Gastroesophageal sphincter (tissue), 4 donors: ENCODE data around the gene ARFIP1. TPM values are rescaled to one million over a fixed set of nuclear protein-coding genes. Genes with fewer than 3 reads are reported as not detected.

Experiments used
- ATAC-seq: fragments of 150-250 bp; one replicate; pipeline ENCODE4 v1.9.1; 2016; ENCODE audit warnings: mild to moderate bottlenecking, moderate library complexity
- H3K27ac ChIP-seq, 4 donors: fragments of 200-600 bp; sonication (generic) in 3 of 4; 1 replicate in 3 of 4; 2 replicates in 1 of 4; pipeline ENCODE4 v1.5.1; 2016 to 2019
- H3K27me3 ChIP-seq: fragments of 200-600 bp; sonication (generic); one replicate; pipeline ENCODE4 v1.5.1; 2019
- H3K36me3 ChIP-seq, 2 donors: fragments of 200-600 bp; sonication (generic); one replicate each; pipeline ENCODE4 v1.5.1; 2019; ENCODE audit warnings: control low read depth in 1 of 2
- H3K4me1 ChIP-seq, 3 donors: fragments of 200-600 bp; sonication (generic); 1 replicate in 2 of 3; 2 replicates in 1 of 3; pipeline ENCODE4 v1.5.1; 2016 to 2019; ENCODE audit warnings: control low read depth in 2 of 3
- H3K4me3 ChIP-seq, 2 donors: fragments of 200-600 bp; sonication (generic); one replicate each; pipeline ENCODE4 v1.5.1; 2019; ENCODE audit warnings: mild to moderate bottlenecking in 1 of 2, moderate library complexity in 1 of 2
- H3K9me3 ChIP-seq, 3 donors: fragments of 200-600 bp; sonication (generic); one replicate each; pipeline ENCODE4 v1.5.1; 2017 to 2019; ENCODE audit warnings: control low read depth in 2 of 3
- EP300 ChIP-seq: sonication (generic); formaldehyde crosslinking; IDR thresholded peaks from one replicate; pipeline ENCODE4 v1.6.1; 2017; ENCODE audit warnings: antibody characterized with exemption, mild to moderate bottlenecking
- POLR2A ChIP-seq, 2 donors: fragments of 450-650 bp; IDR thresholded peaks; one replicate each; pipeline ENCODE4 v1.6.1; 2017; ENCODE audit warnings: antibody characterized with exemption in 2 of 2, mild to moderate bottlenecking in 2 of 2, moderate library complexity in 1 of 2
- POLR2AphosphoS5 ChIP-seq: sonication (generic); formaldehyde crosslinking; IDR thresholded peaks from one replicate; pipeline ENCODE4 v1.6.1; 2017; ENCODE audit warnings: antibody characterized with exemption
- WGBS, 2 donors: methylation state at CpG; one replicate each; pipeline ENCODE4 v1.1.5; 2018; ENCODE audit warnings: low coverage in 1 of 2; 5-methylcytosine and 5-hydroxymethylcytosine counted together
- total RNA-seq, 4 donors: library from RNA; depleted of rRNA; stranded (reverse); fragments of >200 nt; gene quantifications; one replicate each; pipeline ENCODE4 v1.1.0, GENCODE V29; 2016
- TF ChIP-seq, protein P1 (sequence below), 4 experiments: fragments of 200-600 bp in 2 of 4; fragments of 450-650 bp in 2 of 4; sonication (generic) in 1 of 4; IDR thresholded peaks; one replicate each; pipeline ENCODE4 v1.5.1; 2017 to 2019; ENCODE audit warnings: antibody characterized with exemption in 4 of 4, mild to moderate bottlenecking in 2 of 4, moderate library complexity in 2 of 4

Gene ARFIP1
- total RNA-seq, 4 donors from 2014 or later = 26.6 to 34.9 (median 29.5) TPM

DNA sequence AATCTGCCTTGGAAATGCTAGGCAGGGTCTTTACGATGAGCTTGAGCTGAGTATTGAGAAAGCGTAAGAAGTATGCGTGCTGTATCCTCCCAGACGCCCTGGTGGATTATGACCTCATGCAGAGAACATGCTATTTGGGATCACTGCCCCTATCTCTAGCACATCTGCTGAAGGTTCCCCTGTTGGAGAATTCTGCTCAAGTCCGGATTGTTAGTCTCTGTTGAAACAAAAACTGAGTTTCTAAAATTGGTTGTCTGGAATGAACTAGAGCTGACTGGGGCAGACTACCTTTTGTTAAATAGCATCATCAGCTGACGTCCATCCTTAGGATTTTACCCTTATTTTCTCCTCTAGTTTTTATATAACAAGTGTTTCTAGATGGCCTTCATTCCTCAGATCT is 163.9 kb downstream of the ARFIP1 start:
- ATAC-seq = peak; percentile 91
- Histone ChIP-seq H3K4me3 (no peak overlapping the region), H3K27ac (peak overlapping the region in 3 of 4 donors; percentile 54 to 64 (median 55)), H3K36me3 (no peaks in the 10 kb centered on the region), H3K4me1 (peaks cover 0 to 2% (median 0%) of the 10 kb centered on the region in 3 donors), H3K27me3 (peaks cover 17% of the 10 kb centered on the region), H3K9me3 (no peaks in the 10 kb centered on the region)
- TF ChIP-seq POLR2A (IDR thresholded peaks at IDR 0.05) (no peak), EP300 (no peak), POLR2AphosphoS5 (no peak)
- TF ChIP-seq, protein P1, sequence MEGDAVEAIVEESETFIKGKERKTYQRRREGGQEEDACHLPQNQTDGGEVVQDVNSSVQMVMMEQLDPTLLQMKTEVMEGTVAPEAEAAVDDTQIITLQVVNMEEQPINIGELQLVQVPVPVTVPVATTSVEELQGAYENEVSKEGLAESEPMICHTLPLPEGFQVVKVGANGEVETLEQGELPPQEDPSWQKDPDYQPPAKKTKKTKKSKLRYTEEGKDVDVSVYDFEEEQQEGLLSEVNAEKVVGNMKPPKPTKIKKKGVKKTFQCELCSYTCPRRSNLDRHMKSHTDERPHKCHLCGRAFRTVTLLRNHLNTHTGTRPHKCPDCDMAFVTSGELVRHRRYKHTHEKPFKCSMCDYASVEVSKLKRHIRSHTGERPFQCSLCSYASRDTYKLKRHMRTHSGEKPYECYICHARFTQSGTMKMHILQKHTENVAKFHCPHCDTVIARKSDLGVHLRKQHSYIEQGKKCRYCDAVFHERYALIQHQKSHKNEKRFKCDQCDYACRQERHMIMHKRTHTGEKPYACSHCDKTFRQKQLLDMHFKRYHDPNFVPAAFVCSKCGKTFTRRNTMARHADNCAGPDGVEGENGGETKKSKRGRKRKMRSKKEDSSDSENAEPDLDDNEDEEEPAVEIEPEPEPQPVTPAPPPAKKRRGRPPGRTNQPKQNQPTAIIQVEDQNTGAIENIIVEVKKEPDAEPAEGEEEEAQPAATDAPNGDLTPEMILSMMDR (IDR thresholded peaks at IDR 0.05) = no peak
- 41 to 46% methylated on average over 5 to 6 of the region's 6 CpGs for WGBS, 2 donors

DNA sequence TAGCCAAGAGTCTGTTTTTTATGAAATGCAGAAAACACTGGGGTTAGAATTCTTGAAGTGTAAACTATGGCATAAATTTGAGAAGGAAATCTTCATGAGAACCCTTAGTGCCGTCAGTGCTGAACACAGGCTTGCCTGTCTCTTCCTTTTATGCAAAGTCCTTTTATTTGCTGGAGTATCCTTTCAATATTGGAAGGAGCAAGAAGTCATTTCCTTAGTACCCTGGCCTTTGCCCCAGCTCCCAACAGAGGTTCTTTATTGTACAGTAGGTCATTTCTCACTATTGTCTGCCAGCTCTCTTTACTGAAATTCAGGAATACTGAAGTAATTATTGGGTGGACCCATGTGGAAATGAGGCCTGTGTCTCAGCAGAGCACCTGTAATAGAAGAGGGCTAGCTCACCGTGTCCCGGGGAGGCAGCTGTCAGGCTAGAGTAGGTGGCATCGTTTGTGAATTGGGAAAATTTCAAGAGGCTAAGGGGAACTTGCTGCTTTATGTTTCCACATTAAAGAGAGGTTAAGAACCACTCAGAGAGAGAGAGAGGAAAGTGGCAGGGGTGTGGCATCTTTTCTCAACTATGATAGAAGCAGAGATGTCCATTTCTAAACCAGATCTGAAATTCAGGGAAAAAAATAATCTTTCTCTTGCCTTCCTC is 165.0 kb downstream of the ARFIP1 start:
- 49 to 54% methylated on average over 2 of the region's 4 CpGs for WGBS, 2 donors
- Histone ChIP-seq H3K36me3 (no peaks in the 10 kb centered on the region), H3K4me3 (no peak overlapping the region), H3K27me3 (peaks cover 6% of the 10 kb centered on the region), H3K9me3 (no peaks in the 10 kb centered on the region), H3K27ac (no peak overlapping the region), H3K4me1 (no peaks in the 10 kb centered on the region)
- no peak for ATAC-seq
- no peak for TF ChIP-seq POLR2A (IDR thresholded peaks at IDR 0.05)
- TF ChIP-seq POLR2AphosphoS5 = no peak
- TF ChIP-seq, protein P1 (IDR thresholded peaks at IDR 0.05) = no peak
- no peak for TF ChIP-seq EP300

DNA sequence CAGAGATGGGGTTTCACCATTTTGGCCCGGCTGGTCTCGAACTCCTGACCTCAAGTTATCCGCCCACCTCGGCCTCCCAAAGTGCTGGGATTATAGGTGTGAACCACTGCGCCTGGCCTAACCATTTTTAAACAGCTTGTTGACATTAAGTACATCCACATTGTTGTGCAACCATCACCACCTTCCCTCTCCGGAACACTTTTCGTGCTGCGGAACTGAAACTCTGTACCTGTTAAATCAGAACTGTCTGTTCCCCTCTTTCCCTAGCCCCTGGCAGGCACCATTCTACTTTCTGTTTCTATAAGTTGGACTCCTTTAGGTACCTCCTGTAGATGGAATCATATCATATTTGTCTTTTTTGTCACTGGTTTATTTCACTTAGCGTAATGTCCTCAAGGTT is 165.9 kb downstream of the ARFIP1 start:
- no peak overlapping the region for H3K27ac ChIP-seq
- H3K36me3 ChIP-seq = no peaks in the 10 kb centered on the region
- no peak for ATAC-seq
- H3K27me3 ChIP-seq = no peaks in the 10 kb centered on the region
- H3K4me1 ChIP-seq = no peaks in the 10 kb centered on the region
- no peaks in the 10 kb centered on the region for H3K9me3 ChIP-seq
- TF ChIP-seq POLR2AphosphoS5 = no peak
- no peak for TF ChIP-seq EP300
- TF ChIP-seq, protein P1 (IDR thresholded peaks at IDR 0.05) = no peak
- no peak for TF ChIP-seq POLR2A (IDR thresholded peaks at IDR 0.05)
- 94 to 98% methylated on average over 4 to 9 of the region's 9 CpGs for WGBS, 2 donors
- H3K4me3 ChIP-seq = no peak overlapping the region

DNA sequence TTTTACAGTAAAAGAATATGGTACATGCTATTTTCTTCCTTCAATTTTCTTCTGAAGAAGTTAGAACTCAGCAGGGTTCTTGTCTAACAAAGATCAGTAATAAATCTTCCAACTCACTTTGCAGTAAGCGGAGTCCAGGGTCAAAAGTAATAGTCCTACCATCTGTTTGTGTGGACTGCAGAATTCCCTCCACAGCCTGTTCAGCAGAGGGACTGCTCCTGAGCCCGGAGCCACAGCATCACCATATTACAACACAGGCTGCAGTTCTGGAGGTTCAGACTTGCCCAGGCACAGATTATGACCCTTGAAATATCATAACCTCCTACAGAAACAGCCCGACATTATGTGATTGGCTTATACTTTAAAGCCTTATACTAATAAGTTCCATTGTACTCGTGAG is 166.7 kb downstream of the ARFIP1 start:
- H3K36me3 ChIP-seq = no peaks in the 10 kb centered on the region
- H3K4me3 ChIP-seq = no peak overlapping the region
- TF ChIP-seq, protein P1 (IDR thresholded peaks at IDR 0.05) = no peak
- TF ChIP-seq EP300 (no peak), POLR2A (IDR thresholded peaks at IDR 0.05) (no peak), POLR2AphosphoS5 (no peak)
- no peak overlapping the region for H3K27ac ChIP-seq
- H3K9me3 ChIP-seq = no peaks in the 10 kb centered on the region
- ATAC-seq = no peak
- H3K4me1 ChIP-seq = no peaks in the 10 kb centered on the region
- WGBS, 2 donors = 56 to 72% methylated on average over 4 of the region's 4 CpGs
- H3K27me3 ChIP-seq = no peaks in the 10 kb centered on the region

DNA sequence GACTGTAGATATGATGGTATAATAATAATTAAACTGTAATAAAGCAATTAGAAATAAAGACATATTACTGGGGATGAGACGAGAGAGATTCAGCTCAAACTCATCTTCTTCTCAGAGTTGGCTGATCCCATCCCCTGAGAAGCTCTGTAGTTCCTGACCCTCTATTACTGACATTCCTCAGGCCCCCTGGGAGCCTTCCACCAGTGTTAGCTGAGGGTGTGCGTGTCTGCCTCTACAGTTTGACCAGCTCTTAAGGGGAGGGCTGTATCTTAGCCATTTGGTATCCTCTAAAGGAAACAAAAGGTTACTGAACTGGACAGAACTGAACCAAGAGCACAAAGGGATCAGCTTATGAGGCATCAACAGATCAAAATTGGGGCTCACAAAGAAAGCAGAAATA is 167.6 kb downstream of the ARFIP1 start:
- no peaks in the 10 kb centered on the region for H3K27me3 ChIP-seq
- no peak for TF ChIP-seq POLR2AphosphoS5
- ATAC-seq = no peak
- H3K4me3 ChIP-seq = no peak overlapping the region
- no peaks in the 10 kb centered on the region for H3K36me3 ChIP-seq
- H3K9me3 ChIP-seq = no peaks in the 10 kb centered on the region
- no peak overlapping the region for H3K27ac ChIP-seq
- 83 to 86% methylated on average over 1 to 2 of the region's 2 CpGs for WGBS, 2 donors
- no peaks in the 10 kb centered on the region for H3K4me1 ChIP-seq
